HUDEP-2 (cell line): ENCODE data around the gene TTC21B.
A peak's percentile ranks its signal among the peaks of the same experiment; 100 is the strongest.
"Not testable (repeated sequence)": the region's sequence is repeated elsewhere in the genome, so short reads cannot be mapped to it uniquely, and the experiment has no call there.

Source experiments
- DNase-seq, 76 experiments: peaks; one replicate each; lab custom pipeline; 2025; ENCODE audit not compliant: unreplicated experiment in 76 of 76; lab: John Stamatoyannopoulos, UW

The TTC21B gene

DNA sequence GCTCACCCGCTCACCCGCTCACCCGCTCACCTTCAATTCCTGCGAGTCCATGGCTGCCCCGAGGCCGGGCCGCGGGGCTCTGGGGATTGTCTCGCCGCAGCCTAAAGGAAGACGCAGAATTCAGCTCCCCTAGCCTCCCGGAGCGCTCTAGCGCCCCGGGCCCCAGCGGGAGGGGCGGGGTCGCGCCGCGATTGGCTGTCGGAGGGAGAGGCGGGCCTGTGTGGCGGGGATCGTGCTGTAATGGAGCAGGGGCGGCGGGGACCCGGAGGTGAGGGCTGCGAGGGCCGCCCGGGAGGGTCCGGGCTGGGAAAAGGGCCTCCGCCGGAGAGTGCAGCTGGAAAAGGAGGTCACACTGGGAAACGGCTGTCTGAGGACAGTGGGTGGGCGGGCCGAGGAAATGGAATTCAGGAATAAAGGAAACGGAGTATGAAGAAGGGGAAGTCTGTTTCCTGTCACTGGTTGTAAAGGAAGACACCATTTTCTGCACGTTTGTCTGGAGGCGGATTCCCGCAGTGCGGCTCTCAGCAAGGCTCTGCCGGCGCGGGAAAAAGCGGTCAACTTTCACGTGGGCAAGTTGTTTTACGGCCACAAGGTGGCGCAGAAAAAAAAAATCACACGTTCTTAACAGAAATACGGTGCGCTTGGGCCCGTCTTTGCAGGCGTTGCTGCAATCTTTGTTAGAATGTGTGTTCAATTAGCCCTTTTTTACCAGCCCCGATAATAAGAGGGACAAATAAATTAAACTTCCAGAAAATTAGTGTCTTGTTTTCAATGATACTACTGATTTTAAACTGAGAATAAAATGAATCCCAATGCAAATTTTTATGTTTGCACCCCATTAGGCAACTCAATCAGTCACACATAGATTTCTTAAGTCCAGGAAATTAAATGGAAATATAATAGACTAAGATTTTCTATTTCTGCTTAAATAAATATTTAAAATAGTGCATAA, at the start of gene TTC21B:
Gene TTC21B (minus strand): TSS at position 122 of the 952 bp plus-strand sequence. CDS start 71 bp downstream, at position 51.
- DNase-seq, result peak in 75 of 76 experiments; percentile 24 to 90 (median 81)

- DNase-seq, result no peak
Observed at GRCh38 chr2:166000401-166000800, 46.8 kb upstream of the TTC21B start.

DNA sequence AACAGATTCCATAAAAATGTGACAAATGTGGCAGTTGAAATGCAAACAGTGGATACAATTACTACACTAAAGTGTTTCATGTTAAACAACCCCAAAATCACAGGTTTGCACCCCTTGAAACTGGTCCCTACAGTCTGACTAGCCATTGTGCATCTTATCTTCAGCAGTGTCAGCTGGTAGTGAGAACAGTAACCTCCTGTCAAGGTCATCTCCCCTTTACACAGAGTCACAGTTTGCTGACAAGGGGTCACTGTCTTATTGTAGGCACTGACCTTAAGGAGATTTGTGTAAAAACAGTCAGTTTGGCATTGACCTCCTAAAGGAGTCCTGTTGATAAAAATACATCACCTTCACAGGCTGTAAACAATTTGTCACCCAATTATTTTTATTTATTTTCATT, 37.3 kb upstream of the TTC21B start:
- no peak for DNase-seq

DNA sequence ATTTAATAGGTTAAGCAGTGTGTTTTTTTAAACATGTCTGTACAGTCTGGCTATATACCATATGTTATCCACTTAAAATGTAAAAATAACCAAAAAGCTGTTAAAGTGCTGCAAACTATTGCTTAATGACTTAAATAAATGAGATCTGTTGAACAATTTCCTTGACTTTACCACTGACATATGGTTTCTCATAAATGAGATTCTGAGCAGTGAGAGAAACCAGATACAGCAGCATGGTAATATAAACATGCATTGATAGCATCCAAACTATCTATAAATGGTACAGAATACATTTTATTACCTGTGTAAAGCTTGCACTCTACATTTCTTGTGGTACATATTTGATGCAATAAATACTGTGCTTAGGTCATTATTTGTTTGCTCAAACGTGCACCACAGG, 36.3 kb upstream of the TTC21B start:
- no peak for DNase-seq

DNA sequence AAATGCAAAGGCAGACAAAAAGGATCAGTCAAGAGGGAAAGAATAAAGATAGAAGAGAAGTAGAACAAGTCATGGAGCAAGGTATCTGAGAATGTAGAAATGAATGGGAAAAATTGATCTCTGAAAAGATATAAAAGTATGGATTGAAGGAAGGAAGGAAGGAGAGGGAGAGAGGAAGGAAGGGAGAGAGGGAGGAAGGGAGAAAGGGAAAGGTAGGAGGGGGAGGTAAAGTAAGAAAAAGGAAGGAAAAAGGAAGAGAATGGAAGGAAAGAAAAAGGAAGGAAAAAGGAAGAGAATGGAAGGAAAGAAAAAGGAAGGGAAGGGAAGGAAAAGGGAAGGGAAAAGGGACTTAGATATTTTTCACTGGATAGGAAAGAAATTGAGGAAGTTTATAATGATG, 31.5 kb upstream of the TTC21B start:
- no peak for DNase-seq

GRCh38 chr2:165972161-165972560, 18.6 kb upstream of the TTC21B start:
- not testable (repeated sequence) for DNase-seq

- DNase-seq, result no peak
Observed at GRCh38 chr2:165970663-165971062, 17.1 kb upstream of the TTC21B start.

DNA sequence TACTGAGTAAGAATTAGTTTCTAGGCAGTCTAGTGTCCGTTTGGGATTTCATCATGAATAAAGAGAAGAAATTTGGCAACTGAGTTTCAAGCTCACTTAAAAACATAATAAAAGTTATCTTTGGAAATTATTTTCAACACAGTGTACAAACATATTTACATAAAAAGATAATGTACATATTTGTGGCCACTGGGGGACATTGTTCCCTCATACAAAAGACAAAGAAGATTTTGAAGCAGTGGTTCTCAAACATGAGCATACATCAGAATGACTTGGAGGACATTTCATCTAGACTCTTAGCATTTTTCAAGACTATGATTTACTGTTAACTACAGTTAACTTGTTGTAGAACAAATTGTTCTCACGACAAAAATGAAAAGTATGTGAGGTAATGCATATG, 15.7 kb upstream of the TTC21B start:
- no peak for DNase-seq

- no peak for DNase-seq
Observed at GRCh38 chr2:165967746-165968145, 14.2 kb upstream of the TTC21B start.

- no peak for DNase-seq
Observed at GRCh38 chr2:165961818-165962217, 8.2 kb upstream of the TTC21B start.

DNA sequence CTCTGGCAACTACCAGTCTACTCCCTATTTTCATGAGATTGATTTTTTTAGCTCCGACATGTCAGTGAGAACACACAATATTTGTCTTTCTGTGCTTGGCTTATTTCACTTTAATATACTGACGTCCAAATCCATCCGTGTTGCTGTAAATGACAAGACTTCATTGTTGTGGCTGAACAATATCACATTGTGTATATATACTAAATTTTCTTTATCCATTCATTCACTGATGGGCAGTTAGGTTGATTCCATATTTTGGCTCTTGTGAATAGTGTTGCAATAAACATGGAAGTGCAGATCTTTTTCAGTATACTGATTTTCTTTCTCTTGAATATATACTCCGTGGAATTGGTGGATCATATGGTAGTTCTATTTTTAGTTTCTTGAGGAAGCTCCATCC, 5.8 kb upstream of the TTC21B start:
- no peak for DNase-seq

DNA sequence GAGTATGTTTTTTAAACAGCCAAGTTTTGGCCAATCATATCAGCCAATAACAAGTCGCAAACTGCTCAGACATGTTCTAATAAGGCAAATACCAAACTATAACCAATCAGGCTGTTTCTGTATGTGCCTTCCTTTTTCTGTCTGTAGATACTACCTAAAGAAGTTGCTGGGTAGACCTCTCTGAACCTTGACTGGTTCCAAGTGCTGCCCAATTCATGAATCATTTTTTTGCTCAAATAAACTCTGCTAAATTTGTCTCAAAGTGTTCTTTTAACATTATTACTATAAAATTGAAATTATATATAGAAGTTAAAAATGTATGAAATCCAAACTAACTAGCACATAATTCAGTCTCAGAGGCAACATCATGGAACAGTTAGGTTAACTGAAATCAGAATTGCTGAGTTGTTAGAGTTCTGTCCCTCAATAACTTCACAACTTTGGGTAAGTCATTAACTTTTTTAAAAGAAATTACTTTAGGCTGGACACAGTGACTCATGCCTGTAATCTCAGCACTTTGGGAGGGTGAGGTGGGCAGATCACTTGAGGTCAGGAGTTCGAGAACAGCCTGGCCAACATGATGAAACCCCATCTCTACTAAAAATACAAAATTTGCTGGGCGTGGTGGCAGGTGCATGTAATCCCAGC, 4.9 kb upstream of the TTC21B start:
- no peak for DNase-seq

DNA sequence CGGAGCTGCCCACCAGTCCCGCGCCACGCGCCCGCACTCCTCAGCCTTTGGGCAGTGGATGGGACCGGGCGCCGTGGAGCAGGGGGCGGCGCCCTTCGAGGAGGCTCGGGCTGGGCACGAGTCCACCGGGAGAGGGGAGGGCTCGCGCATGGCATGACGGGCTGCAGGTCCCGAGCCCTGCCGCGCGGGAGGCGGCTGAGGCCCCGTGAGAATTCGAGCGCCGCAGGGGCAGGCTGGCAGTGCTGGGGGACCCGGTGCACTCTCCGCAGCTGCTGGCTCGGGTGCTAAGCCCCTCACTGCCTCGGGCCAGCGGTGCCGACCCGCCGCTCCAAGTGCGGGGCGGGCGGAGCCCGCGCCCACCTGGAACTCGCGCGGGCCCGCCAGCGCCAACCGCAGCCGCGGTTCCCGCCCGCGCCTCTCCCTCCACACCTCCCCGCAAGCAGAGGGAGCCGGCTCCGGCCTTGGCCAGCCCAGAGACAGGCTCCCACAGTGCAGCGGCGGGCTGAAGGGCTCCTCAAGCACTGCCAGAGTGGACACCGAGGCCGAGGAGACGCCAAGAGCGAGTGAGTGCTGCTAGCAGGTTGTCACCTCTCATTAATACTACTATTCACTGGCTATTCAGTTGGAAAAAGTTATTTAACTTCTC, 3.6 kb upstream of the TTC21B start:
- no peak for DNase-seq

GRCh38 chr2:165953306-165953654, 296 bp downstream of the TTC21B start:
- DNase-seq, result peak in 19 of 76 experiments; percentile 29 to 76 (median 46)

DNA sequence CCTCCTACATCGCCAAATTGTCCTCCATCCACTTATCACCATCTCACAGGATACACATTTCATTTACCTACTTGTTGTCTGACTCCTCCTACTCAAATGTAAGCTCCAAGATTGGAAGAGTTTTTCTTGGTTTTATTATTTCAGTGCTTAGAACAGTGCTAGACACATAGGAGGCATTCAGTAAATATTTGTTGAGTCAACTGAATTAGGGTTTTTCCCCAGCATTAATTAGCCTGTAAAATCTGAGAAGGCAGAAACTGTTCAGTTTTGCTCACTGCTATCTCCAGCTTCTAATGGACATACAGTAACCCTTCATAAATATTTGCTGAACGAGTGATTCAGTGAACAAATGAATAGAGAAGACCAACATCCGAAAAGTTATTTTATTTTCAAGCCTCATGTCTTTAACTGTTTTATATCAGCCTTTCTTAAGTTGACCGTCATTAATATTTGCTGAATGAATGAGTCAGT, 800 bp downstream of the TTC21B start:
- peak in 5 of 76 experiments; percentile 2 to 49 (median 3) for DNase-seq

- peak in 1 of 76 experiments; percentile 2 for DNase-seq
Observed at GRCh38 chr2:165952085-165952484, 1.5 kb downstream of the TTC21B start.

- no peak for DNase-seq
Observed at GRCh38 chr2:165950438-165950837, 3.1 kb downstream of the TTC21B start.

GRCh38 chr2:165941827-165942226, 11.7 kb downstream of the TTC21B start:
- DNase-seq, result no peak

- DNase-seq, result no peak
Observed at GRCh38 chr2:165938237-165938636, 15.3 kb downstream of the TTC21B start.

DNA sequence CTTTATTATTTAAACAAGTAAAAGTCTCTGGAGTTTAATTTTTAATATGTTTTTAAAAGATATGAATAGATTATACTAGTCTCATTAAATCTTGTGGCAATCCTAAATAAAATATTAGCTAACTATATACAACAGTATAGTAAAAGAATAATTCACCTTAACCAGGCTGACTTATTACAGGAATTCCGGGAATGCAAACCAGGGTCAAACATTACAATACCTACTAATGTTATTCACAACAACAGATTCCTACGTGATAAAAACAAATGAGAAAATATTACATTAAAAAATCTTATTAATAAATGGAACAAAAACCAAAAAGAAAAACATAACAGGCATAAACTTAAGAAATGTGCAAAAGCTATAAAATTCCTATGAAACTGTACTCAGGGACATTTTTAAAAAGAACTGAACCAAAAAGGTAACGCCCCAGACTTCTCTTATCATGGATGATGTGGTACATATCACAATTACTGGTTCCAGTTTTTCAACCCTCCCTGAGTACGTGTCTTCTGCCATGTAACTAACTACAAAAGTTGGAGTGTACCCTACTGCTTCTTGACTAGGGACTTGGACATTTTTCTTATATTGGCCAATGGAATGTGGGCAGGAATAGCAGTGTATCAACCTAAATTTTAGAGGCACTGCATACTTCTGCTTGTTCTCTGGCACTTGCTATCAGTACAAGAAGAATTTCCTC, 20.2 kb downstream of the TTC21B start:
- DNase-seq, result no peak

DNA sequence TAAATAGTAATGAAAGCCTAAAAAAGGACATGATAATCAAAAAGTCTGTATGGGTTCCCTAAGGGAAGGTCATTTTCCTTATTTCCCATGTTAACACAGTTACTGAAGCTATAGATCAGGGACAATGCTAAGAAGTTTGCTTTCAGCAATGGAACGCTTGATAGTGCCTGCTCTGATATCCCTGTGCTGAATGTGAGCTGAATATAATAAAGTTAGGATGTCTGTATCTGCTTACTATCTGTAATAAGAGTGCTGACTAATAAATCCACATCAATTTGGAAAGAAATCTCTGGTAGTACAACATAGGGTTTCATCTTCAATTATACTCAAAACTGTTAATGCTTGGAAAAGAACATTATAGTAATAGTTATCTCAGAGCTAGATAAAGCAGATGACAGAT, 25.8 kb downstream of the TTC21B start:
- no peak for DNase-seq
